Measurements from ENCODE around the gene FRA10AC1.

DNA sequence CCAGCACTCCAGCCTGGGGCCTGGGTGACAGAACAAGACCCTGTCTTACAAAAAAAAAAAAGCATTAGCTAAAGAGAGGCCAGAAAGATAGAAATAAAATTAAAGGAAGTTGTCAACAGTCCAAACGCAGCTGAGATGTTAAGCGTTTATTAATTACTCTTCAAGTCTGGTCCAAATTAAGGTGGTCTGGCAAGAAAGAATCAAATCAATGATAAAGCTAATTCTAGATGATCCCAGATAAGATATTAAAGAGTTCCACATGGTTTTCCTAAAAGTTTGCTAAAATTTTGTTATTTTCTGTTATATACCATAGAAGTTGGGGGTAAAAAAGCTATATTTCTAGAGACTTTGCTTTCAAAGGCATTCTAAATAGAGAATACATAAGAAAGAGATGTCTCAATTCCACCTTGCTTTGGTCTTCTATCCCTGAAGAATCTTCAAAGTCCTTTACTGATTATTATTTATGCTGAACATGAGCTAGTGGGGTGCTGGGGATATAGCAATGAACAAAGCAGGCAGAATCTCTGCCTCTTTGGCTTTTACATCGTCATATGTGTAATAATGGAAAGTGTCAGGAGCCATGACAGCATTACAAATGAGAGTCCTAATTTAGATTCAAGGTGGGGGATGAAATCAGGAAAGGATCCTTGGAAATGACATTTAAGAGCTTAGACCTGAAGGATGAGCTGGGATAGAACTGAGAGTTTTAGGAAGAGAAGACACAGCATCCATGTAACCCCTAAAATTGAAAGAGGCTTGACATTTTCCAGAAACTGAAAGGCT, 23.4 kb downstream of the FRA10AC1 start:
- TF ChIP-seq, protein P1, sequence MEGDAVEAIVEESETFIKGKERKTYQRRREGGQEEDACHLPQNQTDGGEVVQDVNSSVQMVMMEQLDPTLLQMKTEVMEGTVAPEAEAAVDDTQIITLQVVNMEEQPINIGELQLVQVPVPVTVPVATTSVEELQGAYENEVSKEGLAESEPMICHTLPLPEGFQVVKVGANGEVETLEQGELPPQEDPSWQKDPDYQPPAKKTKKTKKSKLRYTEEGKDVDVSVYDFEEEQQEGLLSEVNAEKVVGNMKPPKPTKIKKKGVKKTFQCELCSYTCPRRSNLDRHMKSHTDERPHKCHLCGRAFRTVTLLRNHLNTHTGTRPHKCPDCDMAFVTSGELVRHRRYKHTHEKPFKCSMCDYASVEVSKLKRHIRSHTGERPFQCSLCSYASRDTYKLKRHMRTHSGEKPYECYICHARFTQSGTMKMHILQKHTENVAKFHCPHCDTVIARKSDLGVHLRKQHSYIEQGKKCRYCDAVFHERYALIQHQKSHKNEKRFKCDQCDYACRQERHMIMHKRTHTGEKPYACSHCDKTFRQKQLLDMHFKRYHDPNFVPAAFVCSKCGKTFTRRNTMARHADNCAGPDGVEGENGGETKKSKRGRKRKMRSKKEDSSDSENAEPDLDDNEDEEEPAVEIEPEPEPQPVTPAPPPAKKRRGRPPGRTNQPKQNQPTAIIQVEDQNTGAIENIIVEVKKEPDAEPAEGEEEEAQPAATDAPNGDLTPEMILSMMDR (IDR thresholded peaks at IDR 0.05), result no peak
- no peak for TF ChIP-seq EZH2 (IDR thresholded peaks at IDR 0.05; ENCODE audit: borderline replicate concordance, insufficient read depth, low read depth, low read length, poor library complexity, severe bottlenecking)
